Thoracic aorta (tissue), 2 donors: ENCODE measurements around the gene SHKBP1. TPM values are rescaled to one million over a fixed set of nuclear protein-coding genes. Genes with fewer than 3 reads are reported as not detected.

ENCODE experiments used
- ATAC-seq: fragments of 150-250 bp; one replicate; pipeline ENCODE4 v1.8.0; 2017; ENCODE audit warnings: low read depth; ENCODE audit not compliant: insufficient number of reproducible peaks, low FRiP score
- DNase-seq: peaks from one replicate; pipeline ENCODE4 v3.0.0-alpha.2; 2020; ENCODE audit warnings: low spot score
- H3K27ac ChIP-seq, 2 donors: fragments of 200-600 bp; sonication (generic); 1 replicate in 1 of 2; 2 replicates in 1 of 2; pipeline ENCODE4 v1.5.1; 2016; ENCODE audit warnings: mild to moderate bottlenecking in 2 of 2, moderate library complexity in 2 of 2
- H3K27me3 ChIP-seq: fragments of 200-600 bp; sonication (generic); replicated peaks from 2 replicates; pipeline ENCODE4 v1.6.0; 2016; ENCODE audit warnings: mild to moderate bottlenecking; ENCODE audit not compliant: insufficient read depth
- H3K36me3 ChIP-seq: fragments of 200-600 bp; sonication (generic); one replicate; pipeline ENCODE4 v1.5.1; 2016
- H3K4me1 ChIP-seq, 2 donors: fragments of 200-600 bp; sonication (generic); 1 replicate in 1 of 2; 2 replicates in 1 of 2; pipeline versions ENCODE4 v1.5.1 to v1.6.0; 2016; ENCODE audit warnings: low read depth in 2 of 2, mild to moderate bottlenecking in 1 of 2; ENCODE audit not compliant: control insufficient read depth in 1 of 2
- H3K4me3 ChIP-seq: fragments of 200-600 bp; sonication (generic); 2 replicates; pipeline ENCODE4 v1.5.1; 2016; ENCODE audit warnings: mild to moderate bottlenecking
- H3K9me3 ChIP-seq: fragments of 200-600 bp; sonication (generic); 2 replicates; pipeline ENCODE4 v1.5.1; 2016
- CTCF ChIP-seq: fragments of 200-600 bp; sonication (generic); IDR thresholded peaks from one replicate; pipeline ENCODE4 v1.5.1; 2019; ENCODE audit warnings: antibody characterized with exemption
- total RNA-seq, 2 donors: library from RNA; depleted of rRNA; stranded (reverse); fragments of >200 nt; gene quantifications; one replicate each; pipeline versions ENCODE4 v1.1.0 to v1.2.3, GENCODE V29; 2016

SHKBP1 gene
- total RNA-seq, 2 donors from 2014 or later = 36.0 to 78.4 TPM

- Histone ChIP-seq H3K4me3 (no peak overlapping the region), H3K4me1 (peaks cover 16 to 53% of the 10 kb centered on the region in 2 donors), H3K36me3 (no peaks in the 10 kb centered on the region), H3K27ac (peak overlapping the region; percentile 90 to 93), H3K9me3 (no peaks in the 10 kb centered on the region), H3K27me3 (no peaks in the 10 kb centered on the region)
- DNase-seq (no peak), ATAC-seq (no peak)
- TF ChIP-seq CTCF = no peak
Observed at GRCh38 chr19:40639638-40639982, 62.9 kb downstream of the SHKBP1 start.

GRCh38 chr19:40640744-40641143 lies 64.1 kb downstream of the SHKBP1 start:
- peaks cover 16 to 62% of the 10 kb centered on the region in 2 donors for H3K4me1 ChIP-seq
- TF ChIP-seq CTCF = no peak
- no peak for ATAC-seq
- no peaks in the 10 kb centered on the region for H3K36me3 ChIP-seq
- no peaks in the 10 kb centered on the region for H3K9me3 ChIP-seq
- DNase-seq = no peak
- peak overlapping the region; percentile 90 to 93 for H3K27ac ChIP-seq
- no peaks in the 10 kb centered on the region for H3K27me3 ChIP-seq
- H3K4me3 ChIP-seq = peak overlapping the region; percentile 2

Other genes starting within 250 kb of the SHKBP1 start
- gene C19orf47, start 228.5 kb upstream of the SHKBP1 start, total RNA-seq = 10 to 100 TPM; 20.2 to 34.2 TPM
- 100 to 1,000 TPM; 386 to 531 TPM for gene PLD3, start 228.2 kb upstream of the SHKBP1 start, total RNA-seq
- not detected for gene HIPK4, start 186.7 kb upstream of the SHKBP1 start, total RNA-seq
- 1 to 10 TPM; 3.7 to 7.3 TPM for gene PRX, start 163.5 kb upstream of the SHKBP1 start, total RNA-seq
- gene SERTAD1, start 150.9 kb upstream of the SHKBP1 start, total RNA-seq = 10 to 100 TPM; 22.7 to 42.3 TPM
- 10 to 100 TPM; 12.3 to 19.4 TPM for gene SERTAD3, start 132.5 kb upstream of the SHKBP1 start, total RNA-seq
- 100 to 1,000 TPM in 1 of 2 donors, 10 to 100 TPM in 1; 97.4 to 229 TPM for gene BLVRB, start 111.1 kb upstream of the SHKBP1 start, total RNA-seq
- 1 to 10 TPM; 2.0 to 7.0 TPM for gene SPTBN4, start 109.9 kb upstream of the SHKBP1 start, total RNA-seq
- gene LTBP4, start 24.5 kb downstream of the SHKBP1 start, total RNA-seq = 100 to 1,000 TPM; 687 to 905 TPM
- gene NUMBL, start 113.8 kb downstream of the SHKBP1 start, total RNA-seq = 100 to 1,000 TPM; 101 to 133 TPM
- gene COQ8B, start 140.0 kb downstream of the SHKBP1 start, total RNA-seq = 100 to 1,000 TPM in 1 of 2 donors, 10 to 100 TPM in 1; 53.6 to 127 TPM
- 10 to 100 TPM; 45.4 to 79.4 TPM for gene ITPKC, start 140.2 kb downstream of the SHKBP1 start, total RNA-seq
- 1 to 10 TPM in 1 of 2 donors, under 1 TPM in 1; 0.68 to 1.1 TPM for gene ACTMAP, start 173.6 kb downstream of the SHKBP1 start, total RNA-seq
- gene SNRPA, start 174.3 kb downstream of the SHKBP1 start, total RNA-seq = 100 to 1,000 TPM in 1 of 2 donors, 10 to 100 TPM in 1; 40.4 to 107 TPM
- not detected for gene MIA, start 198.6 kb downstream of the SHKBP1 start, total RNA-seq
- gene RAB4B, start 201.4 kb downstream of the SHKBP1 start, total RNA-seq = 10 to 100 TPM; 37.9 to 38.2 TPM
- gene EGLN2, start 222.3 kb downstream of the SHKBP1 start, total RNA-seq = 100 to 1,000 TPM; 113 to 127 TPM